Endothelial cell (in vitro differentiated cells): ENCODE measurements around the gene CIT. TPM values are rescaled to one million over a fixed set of nuclear protein-coding genes. Genes with fewer than 3 reads are reported as not detected.

ENCODE experiments used
- DNase-seq: peaks from one replicate; pipeline ENCODE4 v3.0.0; 2021; ENCODE audit warnings: low spot score
- H3K27ac Mint-ChIP-seq: one replicate; pipeline ENCODE4 v1.8.0; 2021; ENCODE audit warnings: mixed read lengths, inconsistent platforms; ENCODE audit not compliant: unreplicated experiment
- H3K27me3 Mint-ChIP-seq: one replicate; pipeline ENCODE4 v1.8.0; 2021; ENCODE audit warnings: mild to moderate bottlenecking, moderate library complexity, mixed read lengths, inconsistent platforms; ENCODE audit not compliant: unreplicated experiment
- H3K36me3 Mint-ChIP-seq: one replicate; pipeline ENCODE4 v1.8.0; 2021; ENCODE audit warnings: mild to moderate bottlenecking, low read depth, mixed read lengths, inconsistent platforms; ENCODE audit not compliant: unreplicated experiment
- H3K4me1 Mint-ChIP-seq: one replicate; pipeline ENCODE4 v1.8.0; 2021; ENCODE audit warnings: mild to moderate bottlenecking, mixed read lengths, inconsistent platforms; ENCODE audit not compliant: unreplicated experiment
- H3K4me3 Mint-ChIP-seq: one replicate; pipeline ENCODE4 v1.8.0; 2021; ENCODE audit warnings: mild to moderate bottlenecking, mixed read lengths, inconsistent platforms; ENCODE audit not compliant: unreplicated experiment
- H3K9me3 Mint-ChIP-seq: one replicate; pipeline ENCODE4 v1.8.0; 2021; ENCODE audit warnings: mixed read lengths, inconsistent platforms; ENCODE audit not compliant: unreplicated experiment
- long read RNA-seq: library from polyadenylated mRNA; unstranded; transcript quantifications from one replicate; pipeline ENCODE4 v2.0.0, GENCODE V29; 2020; ENCODE audit not compliant: unreplicated experiment
- total RNA-seq: library from RNA; stranded (reverse); fragmentation: NEBNext Ultra II Directional; extraction: Animal tissue kit (Norgen Biotek cat#: 25700); gene quantifications from one replicate; pipeline ENCODE4 v1.2.1, GENCODE V29; 2021; ENCODE audit not compliant: unreplicated experiment
- TF ChIP-seq, protein P1 (sequence below): fragments of 200-600 bp; sonication (generic); IDR thresholded peaks from one replicate; pipeline ENCODE4 v1.5.0; 2021; ENCODE audit warnings: antibody characterized with exemption; ENCODE audit not compliant: unreplicated experiment

The CIT gene, protein sequence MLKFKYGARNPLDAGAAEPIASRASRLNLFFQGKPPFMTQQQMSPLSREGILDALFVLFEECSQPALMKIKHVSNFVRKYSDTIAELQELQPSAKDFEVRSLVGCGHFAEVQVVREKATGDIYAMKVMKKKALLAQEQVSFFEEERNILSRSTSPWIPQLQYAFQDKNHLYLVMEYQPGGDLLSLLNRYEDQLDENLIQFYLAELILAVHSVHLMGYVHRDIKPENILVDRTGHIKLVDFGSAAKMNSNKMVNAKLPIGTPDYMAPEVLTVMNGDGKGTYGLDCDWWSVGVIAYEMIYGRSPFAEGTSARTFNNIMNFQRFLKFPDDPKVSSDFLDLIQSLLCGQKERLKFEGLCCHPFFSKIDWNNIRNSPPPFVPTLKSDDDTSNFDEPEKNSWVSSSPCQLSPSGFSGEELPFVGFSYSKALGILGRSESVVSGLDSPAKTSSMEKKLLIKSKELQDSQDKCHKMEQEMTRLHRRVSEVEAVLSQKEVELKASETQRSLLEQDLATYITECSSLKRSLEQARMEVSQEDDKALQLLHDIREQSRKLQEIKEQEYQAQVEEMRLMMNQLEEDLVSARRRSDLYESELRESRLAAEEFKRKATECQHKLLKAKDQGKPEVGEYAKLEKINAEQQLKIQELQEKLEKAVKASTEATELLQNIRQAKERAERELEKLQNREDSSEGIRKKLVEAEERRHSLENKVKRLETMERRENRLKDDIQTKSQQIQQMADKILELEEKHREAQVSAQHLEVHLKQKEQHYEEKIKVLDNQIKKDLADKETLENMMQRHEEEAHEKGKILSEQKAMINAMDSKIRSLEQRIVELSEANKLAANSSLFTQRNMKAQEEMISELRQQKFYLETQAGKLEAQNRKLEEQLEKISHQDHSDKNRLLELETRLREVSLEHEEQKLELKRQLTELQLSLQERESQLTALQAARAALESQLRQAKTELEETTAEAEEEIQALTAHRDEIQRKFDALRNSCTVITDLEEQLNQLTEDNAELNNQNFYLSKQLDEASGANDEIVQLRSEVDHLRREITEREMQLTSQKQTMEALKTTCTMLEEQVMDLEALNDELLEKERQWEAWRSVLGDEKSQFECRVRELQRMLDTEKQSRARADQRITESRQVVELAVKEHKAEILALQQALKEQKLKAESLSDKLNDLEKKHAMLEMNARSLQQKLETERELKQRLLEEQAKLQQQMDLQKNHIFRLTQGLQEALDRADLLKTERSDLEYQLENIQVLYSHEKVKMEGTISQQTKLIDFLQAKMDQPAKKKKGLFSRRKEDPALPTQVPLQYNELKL (N-terminal part only)
- total RNA-seq: 14.4 TPM
- long read RNA-seq: 0 reads

DNA sequence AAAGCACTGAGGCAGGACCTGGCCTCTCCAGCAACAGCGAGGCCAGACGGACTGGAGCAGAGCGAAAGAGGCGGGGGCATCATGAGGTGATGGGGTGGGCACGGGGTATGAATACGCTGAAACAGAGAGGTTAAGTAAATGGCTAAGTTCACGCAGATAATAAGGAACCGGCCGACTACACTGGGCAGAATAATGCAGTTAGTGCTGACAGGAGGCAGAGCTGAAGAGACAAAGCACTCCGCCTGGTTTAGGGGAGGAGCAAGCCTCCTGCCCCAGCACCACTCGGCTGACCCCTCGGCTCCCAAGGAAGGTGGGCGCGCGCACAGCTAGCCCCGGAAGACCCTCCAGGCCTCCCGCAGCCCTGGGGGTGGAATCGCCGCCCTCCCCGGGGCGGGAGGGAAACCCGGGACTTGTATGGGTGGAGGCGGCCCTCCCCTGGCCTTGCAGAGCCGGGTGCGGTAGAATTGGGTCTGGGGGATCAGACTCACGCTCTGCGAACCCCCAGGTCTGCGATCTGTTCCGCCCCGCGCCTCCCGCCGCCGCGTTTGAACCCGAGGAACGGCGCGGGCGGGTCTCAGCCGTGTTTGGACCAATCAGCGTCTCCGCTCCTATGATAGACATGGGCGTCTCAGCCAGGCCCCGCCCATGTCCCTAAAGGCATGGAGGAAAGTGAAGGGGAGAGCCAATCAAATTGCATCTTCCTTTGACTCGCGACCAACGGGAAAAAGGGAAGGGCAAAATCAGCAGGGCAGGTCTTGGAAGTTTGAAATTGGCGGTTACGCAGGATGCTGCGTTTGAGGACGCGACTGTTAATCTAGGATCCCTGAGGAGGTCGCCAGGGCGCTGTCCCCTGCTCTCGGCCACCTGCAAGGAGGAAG is at the start of gene CIT:
CIT (minus strand) TSS at position 560 of the 878 bp plus-strand sequence. CDS start 1,152 bp downstream, outside the sequence.
- Mint-ChIP-seq H3K4me3 (peak within 1 kb of the TSS; percentile 91), H3K27me3 (peaks cover 5% of the 10 kb centered on the region), H3K27ac (peak within 1 kb of the TSS; percentile 31), H3K4me1 (peaks cover 4% of the 10 kb centered on the region), H3K9me3 (no peaks in the 10 kb centered on the region), H3K36me3 (no peaks in the 10 kb centered on the region)
- TF ChIP-seq, protein P1, sequence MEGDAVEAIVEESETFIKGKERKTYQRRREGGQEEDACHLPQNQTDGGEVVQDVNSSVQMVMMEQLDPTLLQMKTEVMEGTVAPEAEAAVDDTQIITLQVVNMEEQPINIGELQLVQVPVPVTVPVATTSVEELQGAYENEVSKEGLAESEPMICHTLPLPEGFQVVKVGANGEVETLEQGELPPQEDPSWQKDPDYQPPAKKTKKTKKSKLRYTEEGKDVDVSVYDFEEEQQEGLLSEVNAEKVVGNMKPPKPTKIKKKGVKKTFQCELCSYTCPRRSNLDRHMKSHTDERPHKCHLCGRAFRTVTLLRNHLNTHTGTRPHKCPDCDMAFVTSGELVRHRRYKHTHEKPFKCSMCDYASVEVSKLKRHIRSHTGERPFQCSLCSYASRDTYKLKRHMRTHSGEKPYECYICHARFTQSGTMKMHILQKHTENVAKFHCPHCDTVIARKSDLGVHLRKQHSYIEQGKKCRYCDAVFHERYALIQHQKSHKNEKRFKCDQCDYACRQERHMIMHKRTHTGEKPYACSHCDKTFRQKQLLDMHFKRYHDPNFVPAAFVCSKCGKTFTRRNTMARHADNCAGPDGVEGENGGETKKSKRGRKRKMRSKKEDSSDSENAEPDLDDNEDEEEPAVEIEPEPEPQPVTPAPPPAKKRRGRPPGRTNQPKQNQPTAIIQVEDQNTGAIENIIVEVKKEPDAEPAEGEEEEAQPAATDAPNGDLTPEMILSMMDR: no peak
- peak; percentile 81 for DNase-seq

DNA sequence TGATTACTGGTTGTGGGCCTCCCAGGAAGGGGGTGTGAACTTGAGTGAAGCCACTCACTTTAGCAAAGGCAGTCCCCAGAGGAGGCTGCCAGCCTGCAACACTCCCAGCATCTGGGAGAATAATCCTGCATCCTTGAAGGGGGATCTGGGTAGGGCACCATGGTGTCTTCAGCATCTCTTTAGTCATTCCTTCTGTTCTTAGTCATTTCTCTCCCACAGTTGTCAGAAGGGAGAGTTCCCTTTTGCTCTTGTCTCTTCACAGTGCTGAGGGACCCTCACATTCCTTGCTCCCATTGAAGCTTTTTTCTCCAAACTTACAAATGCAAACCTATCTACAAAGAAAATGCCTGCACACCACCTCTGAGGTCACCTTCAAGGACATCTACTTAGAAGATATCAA is 48.1 kb upstream of the CIT start:
- Mint-ChIP-seq H3K27me3 (no peaks in the 10 kb centered on the region), H3K4me3 (no peak overlapping the region), H3K27ac (no peak overlapping the region), H3K4me1 (peaks cover 4% of the 10 kb centered on the region), H3K36me3 (no peaks in the 10 kb centered on the region), H3K9me3 (no peaks in the 10 kb centered on the region)
- DNase-seq: no peak
- TF ChIP-seq, protein P1: no peak

DNA sequence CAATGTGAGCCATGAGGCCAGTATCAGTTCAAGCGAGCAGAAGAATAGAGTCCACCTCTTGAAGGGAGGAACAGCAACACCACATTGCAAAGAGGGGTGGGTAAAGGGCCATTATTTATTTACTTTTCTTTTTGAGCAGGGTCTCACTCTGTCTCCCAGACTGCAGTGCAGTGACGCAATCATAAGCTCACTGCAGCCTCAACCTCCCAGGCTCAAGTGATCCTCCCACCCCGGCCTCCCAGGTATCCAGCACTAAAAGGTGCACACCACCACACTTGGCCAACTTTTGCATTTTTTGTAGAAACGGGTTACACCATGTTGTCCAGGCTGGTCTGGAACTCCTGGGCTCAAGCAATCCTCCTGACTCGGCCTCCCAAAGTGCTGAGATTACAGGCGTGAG is 42.9 kb upstream of the CIT start:
- TF ChIP-seq, protein P1: no peak
- H3K27ac Mint-ChIP-seq: no peak overlapping the region
- no peaks in the 10 kb centered on the region for H3K36me3 Mint-ChIP-seq
- DNase-seq: no peak
- peaks cover 4% of the 10 kb centered on the region for H3K4me1 Mint-ChIP-seq
- no peak overlapping the region for H3K4me3 Mint-ChIP-seq
- peaks cover 3% of the 10 kb centered on the region for H3K27me3 Mint-ChIP-seq
- H3K9me3 Mint-ChIP-seq: no peaks in the 10 kb centered on the region

DNA sequence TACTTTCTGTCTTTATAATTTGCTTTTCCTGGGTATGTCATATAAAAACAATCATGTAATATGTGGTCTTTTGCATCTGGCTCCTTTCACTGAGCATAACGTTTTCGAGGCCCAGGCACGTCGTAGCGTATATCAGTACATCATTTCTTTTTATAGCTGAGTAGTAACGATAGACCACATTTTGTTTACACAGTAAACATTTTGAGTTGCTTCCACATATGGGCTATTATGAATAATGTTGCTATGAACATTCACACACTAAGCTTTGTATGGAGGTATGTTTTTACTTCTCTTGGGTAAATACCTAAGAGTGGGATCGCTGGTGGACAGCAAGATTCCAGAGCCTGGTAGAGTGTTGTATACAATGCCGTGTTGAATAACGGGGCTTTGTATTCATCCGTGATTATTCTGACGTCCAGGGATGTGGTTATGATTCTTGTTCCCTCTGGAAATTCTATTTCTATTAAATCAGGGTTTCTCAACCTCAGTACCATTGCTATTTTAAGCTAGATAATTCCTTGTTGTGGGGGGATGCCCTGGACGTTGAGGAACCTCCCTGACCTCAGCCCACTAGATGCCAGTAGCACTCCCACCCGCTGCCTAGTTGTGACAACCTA is 38.9 kb upstream of the CIT start:
- Mint-ChIP-seq H3K4me1 (no peaks in the 10 kb centered on the region), H3K4me3 (no peak overlapping the region), H3K9me3 (no peaks in the 10 kb centered on the region), H3K27me3 (peaks cover 3% of the 10 kb centered on the region), H3K27ac (no peak overlapping the region), H3K36me3 (no peaks in the 10 kb centered on the region)
- TF ChIP-seq, protein P1: no peak
- DNase-seq: no peak
